Kidney (tissue), 14 donors: ENCODE results near the gene CERS1. TPM values are rescaled to one million over a fixed set of nuclear protein-coding genes. Genes with fewer than 3 reads are reported as not detected.

ENCODE experiments used
- DNase-seq, 5 donors: peaks; one replicate each; pipeline ENCODE4 v3.0.0-alpha.2; 2013 to 2020
- FAIRE-seq: peaks from 2 replicates; lab custom pipeline; 2012; peaks lifted over from hg19 to GRCh38; lab: Jason Lieb, UNC
- H3K27ac ChIP-seq, 2 donors: one replicate each; pipeline ENCODE4 v1.7.0; 2013; ENCODE audit warnings: low read depth in 2 of 2, low read length in 2 of 2, inconsistent platforms in 1 of 2
- H3K27me3 ChIP-seq: one replicate; pipeline ENCODE4 v1.7.1; 2013; ENCODE audit warnings: low read length, inconsistent platforms; ENCODE audit not compliant: control insufficient read depth, insufficient read depth
- H3K36me3 ChIP-seq, 3 donors: one replicate each; pipeline versions ENCODE4 v1.7.0 to v1.7.1; 2013; ENCODE audit warnings: low read length in 3 of 3, control low read depth in 1 of 3, inconsistent platforms in 1 of 3; ENCODE audit not compliant: insufficient read depth in 3 of 3, control insufficient read depth in 2 of 3
- H3K4me1 ChIP-seq, 3 donors: one replicate each; pipeline versions ENCODE4 v1.7.0 to v1.7.1; 2013; ENCODE audit warnings: low read length in 3 of 3, inconsistent platforms in 1 of 3, low read depth in 1 of 3; ENCODE audit not compliant: control insufficient read depth in 2 of 3, insufficient read depth in 2 of 3
- H3K4me3 ChIP-seq, 3 donors: one replicate each; pipeline versions ENCODE4 v1.7.0 to v1.8.1; 2013; ENCODE audit warnings: low read length in 3 of 3, control low read depth in 1 of 3, inconsistent platforms in 1 of 3
- H3K9ac ChIP-seq, 3 donors: one replicate each; pipeline versions ENCODE4 v1.7.0 to v1.7.1; 2013; ENCODE audit warnings: low read length in 3 of 3, control low read depth in 1 of 3, inconsistent platforms in 1 of 3
- H3K9me3 ChIP-seq, 3 donors: one replicate each; pipeline versions ENCODE4 v1.7.0 to v1.7.1; 2013; ENCODE audit warnings: low read length in 3 of 3, control low read depth in 1 of 3, inconsistent platforms in 1 of 3; ENCODE audit not compliant: control insufficient read depth in 2 of 3, insufficient read depth in 1 of 3
- intact Hi-C: fragments of 100-400 bp; cut with DNase I; formaldehyde crosslinking; loops from one replicate; pipeline ENCODE4 v1.11.1; 2022
- polyA plus RNA-seq: library from polyadenylated mRNA; stranded (reverse); fragments of 350-450 nt; fragmentation: Illumina TruSeq; extraction: RNeasy Lipid Tissue Mini Kit (QIAGEN cat#74804); gene quantifications from one replicate; pipeline ENCODE4 v1.2.3, GENCODE V29; 2014; ENCODE audit warnings: low read depth, low replicate concordance; ENCODE audit not compliant: insufficient read depth
- total RNA-seq: library from RNA; stranded (reverse); fragmentation: NEBNext Ultra II Directional; extraction: Animal tissue kit (Norgen Biotek cat#: 25700); gene quantifications from one replicate; pipeline ENCODE4 v1.2.1, GENCODE V29; 2021
- TF ChIP-seq, protein P1 (sequence below): IDR thresholded peaks from 3 replicates; pipeline ENCODE4 v1.5.1; 2012; ENCODE audit warnings: mild to moderate bottlenecking, moderate library complexity, borderline replicate concordance; ENCODE audit not compliant: insufficient read depth; ENCODE audit errors: extremely low read depth
- donor health status: control.
- donor health status: control.
- donor health status: control.
- donor health status: control.
- donor health status: control.
- donor health status: DM: yes; HTN: yes; CAD: no.
- donor health status: Normal renal cell carcinoma (clear cell type).

Gene CERS1
- total and polyA plus RNA-seq, 2 donors from 2014 or later: 0.50 TPM; not detected in 1

DNA sequence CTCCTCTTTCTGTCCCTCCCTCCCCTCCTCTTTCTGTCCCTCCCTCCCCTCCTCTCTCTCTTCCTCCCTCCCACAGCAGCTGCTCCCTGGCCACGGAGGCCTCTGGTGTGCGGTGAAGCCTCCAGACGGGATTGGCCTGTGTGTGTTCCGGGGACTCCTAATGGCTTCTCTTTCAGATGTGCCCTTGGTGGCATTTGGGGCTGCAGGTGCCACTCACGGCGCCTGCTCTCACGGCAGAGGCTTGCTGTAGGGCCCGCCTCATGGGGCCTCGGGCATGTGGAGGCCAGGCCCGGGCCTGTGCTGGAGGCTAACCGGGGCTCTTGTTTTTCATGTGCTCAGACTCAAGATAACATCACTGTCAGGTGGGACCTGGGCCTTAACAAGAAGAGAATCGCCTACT lies 43.3 kb downstream of the CERS1 start:
- no peak for DNase-seq
- Histone ChIP-seq H3K27me3 (no peaks in the 10 kb centered on the region), H3K4me1 (peaks cover 0 to 30% (median 23%) of the 10 kb centered on the region in 3 donors), H3K9ac (no peak overlapping the region), H3K36me3 (peaks cover 0 to 77% (median 37%) of the 10 kb centered on the region in 3 donors), H3K9me3 (no peaks in the 10 kb centered on the region), H3K4me3 (no peak overlapping the region), H3K27ac (no peak overlapping the region)
- intact Hi-C loops: no loop called here
- TF ChIP-seq, protein P1, sequence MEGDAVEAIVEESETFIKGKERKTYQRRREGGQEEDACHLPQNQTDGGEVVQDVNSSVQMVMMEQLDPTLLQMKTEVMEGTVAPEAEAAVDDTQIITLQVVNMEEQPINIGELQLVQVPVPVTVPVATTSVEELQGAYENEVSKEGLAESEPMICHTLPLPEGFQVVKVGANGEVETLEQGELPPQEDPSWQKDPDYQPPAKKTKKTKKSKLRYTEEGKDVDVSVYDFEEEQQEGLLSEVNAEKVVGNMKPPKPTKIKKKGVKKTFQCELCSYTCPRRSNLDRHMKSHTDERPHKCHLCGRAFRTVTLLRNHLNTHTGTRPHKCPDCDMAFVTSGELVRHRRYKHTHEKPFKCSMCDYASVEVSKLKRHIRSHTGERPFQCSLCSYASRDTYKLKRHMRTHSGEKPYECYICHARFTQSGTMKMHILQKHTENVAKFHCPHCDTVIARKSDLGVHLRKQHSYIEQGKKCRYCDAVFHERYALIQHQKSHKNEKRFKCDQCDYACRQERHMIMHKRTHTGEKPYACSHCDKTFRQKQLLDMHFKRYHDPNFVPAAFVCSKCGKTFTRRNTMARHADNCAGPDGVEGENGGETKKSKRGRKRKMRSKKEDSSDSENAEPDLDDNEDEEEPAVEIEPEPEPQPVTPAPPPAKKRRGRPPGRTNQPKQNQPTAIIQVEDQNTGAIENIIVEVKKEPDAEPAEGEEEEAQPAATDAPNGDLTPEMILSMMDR: no peak
- FAIRE-seq: no peak

GRCh38 chr19:18851673-18852325 lies 44.2 kb downstream of the CERS1 start:
- intact Hi-C loops: no loop called here
- Histone ChIP-seq H3K27ac (no peak overlapping the region), H3K4me1 (peaks cover 0 to 38% (median 28%) of the 10 kb centered on the region in 3 donors), H3K36me3 (peaks cover 0 to 69% (median 37%) of the 10 kb centered on the region in 3 donors), H3K4me3 (no peak overlapping the region), H3K9ac (no peak overlapping the region), H3K9me3 (no peaks in the 10 kb centered on the region), H3K27me3 (no peaks in the 10 kb centered on the region)
- TF ChIP-seq, protein P1: no peak
- FAIRE-seq (no peak), DNase-seq (no peak)

DNA sequence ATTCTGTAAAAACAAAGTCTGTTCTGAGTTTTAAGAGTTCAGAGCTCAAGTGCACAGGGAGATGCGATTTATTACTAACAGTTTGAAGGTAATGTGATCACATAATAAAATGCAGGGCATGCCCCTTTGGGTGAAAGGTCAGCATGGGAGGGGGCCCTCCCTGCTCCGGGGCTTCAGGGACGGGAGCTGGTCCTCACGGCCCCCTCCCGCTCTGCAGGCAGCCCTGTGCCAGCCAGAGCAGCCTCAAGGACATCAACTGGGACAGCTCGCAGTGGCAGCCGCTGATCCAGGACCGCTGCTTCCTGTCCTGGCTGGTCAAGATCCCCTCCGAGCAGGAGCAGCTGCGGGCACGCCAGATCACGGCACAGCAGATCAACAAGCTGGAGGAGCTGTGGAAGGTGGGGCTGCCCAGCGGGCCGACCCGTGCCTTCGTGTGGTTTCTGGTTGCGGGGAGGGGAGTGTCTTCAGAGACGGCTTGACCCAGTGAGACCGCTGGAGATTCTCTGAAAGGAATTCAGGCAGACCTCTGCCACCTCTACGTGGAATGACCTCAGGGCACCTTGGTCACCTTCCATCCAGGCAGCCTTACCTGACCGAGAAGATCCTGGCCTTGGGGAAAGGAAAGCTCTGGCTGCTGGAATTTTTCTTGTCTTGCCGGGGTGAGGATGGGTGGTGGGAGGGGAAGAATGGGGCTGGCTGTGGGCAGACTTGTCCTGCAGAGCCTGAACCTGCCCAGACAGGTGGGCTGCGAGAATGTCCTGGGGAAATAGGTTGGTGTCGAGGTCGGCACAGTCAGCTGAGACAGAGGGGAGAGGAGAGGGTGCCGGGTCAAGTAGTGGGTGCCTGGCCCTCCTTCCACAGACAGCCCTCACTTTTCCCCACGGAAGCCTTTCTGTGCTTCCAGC lies 45.2 kb downstream of the CERS1 start:
- no peak overlapping the region for H3K9ac ChIP-seq
- FAIRE-seq: no peak

More for the DNA sequence above, 45.2 kb downstream of the CERS1 start:
- H3K36me3 ChIP-seq: peaks cover 0 to 58% (median 27%) of the 10 kb centered on the region in 3 donors
- H3K27me3 ChIP-seq: no peaks in the 10 kb centered on the region
- TF ChIP-seq, protein P1: no peak
- no peak overlapping the region for H3K4me3 ChIP-seq
- H3K27ac ChIP-seq: no peak overlapping the region
- H3K4me1 ChIP-seq: peaks cover 0 to 37% (median 28%) of the 10 kb centered on the region in 3 donors
- intact Hi-C loops: no loop called here
- H3K9me3 ChIP-seq: no peaks in the 10 kb centered on the region
- peak; percentile 67 to 76 (median 69) for DNase-seq
